Chondrocyte (in vitro differentiated cells): Measurements from ENCODE around the gene PDLIM5. TPM values are rescaled to one million over a fixed set of nuclear protein-coding genes. Genes with fewer than 3 reads are reported as not detected.

Experiments
- DNase-seq: peaks from one replicate; pipeline ENCODE4 v3.0.0; 2021; ENCODE audit warnings: mixed read lengths, low spot score
- H3K27ac Mint-ChIP-seq: one replicate; pipeline ENCODE4 v1.8.0; 2021; ENCODE audit warnings: mild to moderate bottlenecking, moderate library complexity, mixed read lengths; ENCODE audit not compliant: unreplicated experiment
- H3K27me3 Mint-ChIP-seq: 2 replicates; pipeline ENCODE4 v1.8.0; 2021; ENCODE audit warnings: low read depth, mixed read lengths
- H3K36me3 Mint-ChIP-seq: 2 replicates; pipeline ENCODE4 v1.8.0; 2021; ENCODE audit warnings: low read depth, mixed read lengths
- H3K4me1 Mint-ChIP-seq: 2 replicates; pipeline ENCODE4 v1.8.0; 2021; ENCODE audit warnings: low read depth, mild to moderate bottlenecking, mixed read lengths
- H3K4me3 Mint-ChIP-seq: one replicate; pipeline ENCODE4 v1.8.0; 2021; ENCODE audit warnings: mild to moderate bottlenecking, moderate library complexity, mixed read lengths; ENCODE audit not compliant: unreplicated experiment
- H3K9me3 Mint-ChIP-seq: 2 replicates; pipeline ENCODE4 v1.8.0; 2021; ENCODE audit warnings: low read depth, mixed read lengths
- total RNA-seq: library from RNA; stranded (reverse); gene quantifications from 3 replicates; pipeline ENCODE4 v1.2.1, GENCODE V29; 2021
- TF ChIP-seq, protein P1 (sequence below): fragments of 200-600 bp; sonication (generic); IDR thresholded peaks from 2 replicates; pipeline ENCODE4 v1.5.0; 2021; ENCODE audit warnings: antibody characterized with exemption, mild to moderate bottlenecking, moderate library complexity

The PDLIM5 gene
- total RNA-seq, 1 donor from 2014 or later = 329 TPM

DNA sequence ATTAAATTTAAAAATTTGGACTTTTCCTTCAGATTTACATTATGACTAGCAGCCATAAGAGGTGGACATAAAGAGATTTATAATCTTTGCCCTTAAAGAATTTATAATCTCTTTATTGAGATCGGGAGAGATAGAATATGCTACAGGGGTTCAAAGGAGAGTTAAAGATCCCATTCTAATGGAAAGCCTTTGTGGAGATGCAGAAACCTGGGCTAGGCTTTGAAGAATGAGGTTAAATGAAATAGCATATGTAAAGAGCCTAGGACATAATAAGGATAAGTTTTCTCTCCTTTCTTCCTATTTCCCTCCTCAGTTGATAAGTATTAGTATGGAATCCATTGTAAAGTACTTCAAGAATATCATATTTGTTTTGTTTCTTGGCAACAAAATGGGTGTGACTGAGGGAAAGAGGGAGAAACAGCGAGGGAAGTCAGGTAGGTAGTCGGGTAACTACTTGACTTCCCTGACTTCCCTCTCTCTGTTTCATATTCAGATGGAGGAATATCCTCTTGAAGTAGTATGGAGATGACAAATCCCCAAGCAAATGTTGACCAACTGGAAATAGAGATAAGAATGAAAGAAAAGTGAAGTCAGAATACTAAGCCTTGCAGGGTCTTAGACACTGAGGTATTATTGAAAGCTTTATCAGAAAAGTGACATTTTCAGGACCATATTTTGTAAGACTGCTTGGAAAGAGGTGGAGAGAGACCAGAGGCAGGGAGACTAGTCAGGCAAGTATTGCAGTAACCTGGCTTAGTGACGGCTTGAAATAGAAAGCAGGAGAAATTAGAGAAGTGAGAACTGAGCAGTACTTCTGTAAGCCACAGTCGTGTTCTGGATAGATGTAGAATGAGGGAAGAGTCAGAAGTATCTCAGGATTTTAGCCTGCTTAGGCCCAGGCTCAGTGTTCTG, 82.9 kb downstream of the PDLIM5 start:
- no peak for DNase-seq
- no peaks in the 10 kb centered on the region for H3K9me3 Mint-ChIP-seq
- no peak overlapping the region for H3K4me3 Mint-ChIP-seq
- no peaks in the 10 kb centered on the region for H3K27me3 Mint-ChIP-seq
- H3K4me1 Mint-ChIP-seq = peaks cover 83% of the 10 kb centered on the region
- peak overlapping the region; percentile 68 for H3K27ac Mint-ChIP-seq
- TF ChIP-seq, protein P1, sequence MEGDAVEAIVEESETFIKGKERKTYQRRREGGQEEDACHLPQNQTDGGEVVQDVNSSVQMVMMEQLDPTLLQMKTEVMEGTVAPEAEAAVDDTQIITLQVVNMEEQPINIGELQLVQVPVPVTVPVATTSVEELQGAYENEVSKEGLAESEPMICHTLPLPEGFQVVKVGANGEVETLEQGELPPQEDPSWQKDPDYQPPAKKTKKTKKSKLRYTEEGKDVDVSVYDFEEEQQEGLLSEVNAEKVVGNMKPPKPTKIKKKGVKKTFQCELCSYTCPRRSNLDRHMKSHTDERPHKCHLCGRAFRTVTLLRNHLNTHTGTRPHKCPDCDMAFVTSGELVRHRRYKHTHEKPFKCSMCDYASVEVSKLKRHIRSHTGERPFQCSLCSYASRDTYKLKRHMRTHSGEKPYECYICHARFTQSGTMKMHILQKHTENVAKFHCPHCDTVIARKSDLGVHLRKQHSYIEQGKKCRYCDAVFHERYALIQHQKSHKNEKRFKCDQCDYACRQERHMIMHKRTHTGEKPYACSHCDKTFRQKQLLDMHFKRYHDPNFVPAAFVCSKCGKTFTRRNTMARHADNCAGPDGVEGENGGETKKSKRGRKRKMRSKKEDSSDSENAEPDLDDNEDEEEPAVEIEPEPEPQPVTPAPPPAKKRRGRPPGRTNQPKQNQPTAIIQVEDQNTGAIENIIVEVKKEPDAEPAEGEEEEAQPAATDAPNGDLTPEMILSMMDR = no peak
- H3K36me3 Mint-ChIP-seq = peaks cover 3% of the 10 kb centered on the region

DNA sequence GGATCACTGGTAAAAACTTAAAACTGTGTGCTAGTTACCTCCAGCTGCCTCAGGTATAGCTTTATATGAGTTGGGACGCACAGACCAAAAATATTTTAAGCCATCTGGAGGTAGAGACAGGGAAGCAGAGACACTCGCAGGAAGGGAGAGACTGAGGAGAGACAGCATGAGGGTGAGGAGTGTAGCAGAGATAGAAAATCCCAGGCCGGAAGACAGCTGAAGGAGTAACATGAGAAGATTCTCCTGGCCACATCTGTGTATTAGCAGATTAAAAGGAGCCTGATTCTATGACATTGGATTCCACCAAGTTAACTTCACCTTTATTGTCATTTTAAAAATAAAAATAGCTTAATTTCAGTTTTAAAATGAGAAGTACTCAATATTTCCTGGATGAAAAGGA, 84.3 kb downstream of the PDLIM5 start:
- Mint-ChIP-seq H3K4me3 (no peak overlapping the region), H3K4me1 (peaks cover 79% of the 10 kb centered on the region), H3K36me3 (peaks cover 7% of the 10 kb centered on the region), H3K27ac (peak overlapping the region; percentile 76), H3K9me3 (no peaks in the 10 kb centered on the region), H3K27me3 (no peaks in the 10 kb centered on the region)
- TF ChIP-seq, protein P1 = no peak
- no peak for DNase-seq

- TF ChIP-seq, protein P1 = no peak
- no peaks in the 10 kb centered on the region for H3K27me3 Mint-ChIP-seq
- H3K4me1 Mint-ChIP-seq = peaks cover 72% of the 10 kb centered on the region
- no peak for DNase-seq
- peak overlapping the region; percentile 43 for H3K27ac Mint-ChIP-seq
- peaks cover 10% of the 10 kb centered on the region for H3K36me3 Mint-ChIP-seq
- H3K4me3 Mint-ChIP-seq = no peak overlapping the region
- H3K9me3 Mint-ChIP-seq = no peaks in the 10 kb centered on the region
Measured at GRCh38 chr4:94536649-94537469, 85.1 kb downstream of the PDLIM5 start.

DNA sequence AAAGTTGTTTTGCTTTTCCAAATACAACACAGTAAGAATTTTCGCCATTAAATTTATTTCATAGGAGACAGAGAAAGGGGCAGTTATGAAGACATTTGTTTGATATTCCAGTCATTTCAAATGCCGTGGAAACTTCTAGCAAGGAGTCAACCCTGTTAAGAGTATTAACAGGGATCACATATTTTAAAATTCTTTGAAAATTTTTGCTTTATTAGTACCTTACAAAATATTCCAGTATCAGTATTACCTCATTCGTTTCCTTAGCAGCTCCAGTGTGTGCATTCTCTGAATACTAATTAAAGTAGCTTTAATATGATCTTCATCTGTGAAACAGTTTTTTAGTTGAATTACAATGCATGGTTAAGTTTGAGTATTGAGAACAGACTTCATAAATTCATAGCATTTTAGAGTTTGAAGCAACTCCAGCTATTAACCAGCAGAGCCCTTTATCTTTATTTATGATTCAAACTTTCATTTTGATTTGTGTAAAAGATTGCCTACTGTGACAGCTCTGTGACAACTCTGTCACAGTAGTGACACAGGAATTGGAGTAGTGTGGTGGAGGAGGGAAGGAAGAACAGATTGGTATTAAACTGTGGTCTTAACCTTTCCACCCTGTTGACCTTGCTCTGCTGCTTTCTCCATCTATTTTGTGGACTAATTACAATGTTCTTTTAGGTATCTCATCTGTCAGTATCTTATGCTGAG, 86.3 kb downstream of the PDLIM5 start:
- peaks cover 9% of the 10 kb centered on the region for H3K36me3 Mint-ChIP-seq
- peaks cover 62% of the 10 kb centered on the region for H3K4me1 Mint-ChIP-seq
- H3K27me3 Mint-ChIP-seq = no peaks in the 10 kb centered on the region
- TF ChIP-seq, protein P1 = no peak
- DNase-seq = no peak
- H3K9me3 Mint-ChIP-seq = no peaks in the 10 kb centered on the region
- H3K4me3 Mint-ChIP-seq = no peak overlapping the region
- peak overlapping the region; percentile 49 for H3K27ac Mint-ChIP-seq

GRCh38 chr4:94540476-94540875, 88.7 kb downstream of the PDLIM5 start:
- no peak for DNase-seq
- Mint-ChIP-seq H3K27ac (peak overlapping the region; percentile 4), H3K9me3 (no peaks in the 10 kb centered on the region), H3K4me3 (no peak overlapping the region), H3K4me1 (peaks cover 58% of the 10 kb centered on the region), H3K36me3 (peaks cover 9% of the 10 kb centered on the region), H3K27me3 (no peaks in the 10 kb centered on the region)
- TF ChIP-seq, protein P1 = no peak
